Natural killer cell (primary cell): ENCODE results near the gene ZPBP. TPM values are rescaled to one million over a fixed set of nuclear protein-coding genes. Genes with fewer than 3 reads are reported as not detected.

Experiments used
- ATAC-seq, 3 donors: fragments of 150-1000 bp in 2 of 3; fragments of 200-7000 bp in 1 of 3; cut with Tn5 transposase; 1 replicate in 1 of 3; 2 replicates in 2 of 3; pipeline ENCODE4 v1.10.0; 2021; ENCODE audit warnings: mild to moderate bottlenecking in 2 of 3, moderate library complexity in 2 of 3
- DNase-seq, 2 donors: peaks; one replicate each; pipeline versions ENCODE4 v3.0.0 to v3.0.0-alpha.2; 2013 to 2021; ENCODE audit warnings: mixed read lengths in 1 of 2
- H3K27ac ChIP-seq: one replicate; pipeline ENCODE4 v1.5.1; 2013; ENCODE audit warnings: mild to moderate bottlenecking, low read length
- H3K27me3 ChIP-seq: one replicate; pipeline ENCODE4 v1.6.1; 2013; ENCODE audit warnings: low read length; ENCODE audit not compliant: control insufficient read depth, insufficient read depth
- H3K36me3 ChIP-seq: one replicate; pipeline ENCODE4 v1.6.1; 2013; ENCODE audit warnings: low read length; ENCODE audit not compliant: control insufficient read depth, insufficient read depth
- H3K4me1 ChIP-seq: one replicate; pipeline ENCODE4 v1.6.1; 2013; ENCODE audit warnings: low read length; ENCODE audit not compliant: control insufficient read depth, insufficient read depth
- H3K4me3 ChIP-seq: one replicate; pipeline ENCODE4 v1.5.1; 2013; ENCODE audit warnings: low read length
- H3K9me3 ChIP-seq: one replicate; pipeline ENCODE4 v1.6.1; 2013; ENCODE audit warnings: low read length; ENCODE audit not compliant: control insufficient read depth, insufficient read depth
- H3K27ac Mint-ChIP-seq, 2 donors: one replicate each; pipeline ENCODE4 v1.8.0; 2022; ENCODE audit warnings: mild to moderate bottlenecking in 2 of 2, mixed read lengths in 2 of 2, moderate library complexity in 1 of 2
- H3K27me3 Mint-ChIP-seq, 2 donors: one replicate each; pipeline ENCODE4 v1.8.0; 2022; ENCODE audit warnings: low read depth in 2 of 2, mixed read lengths in 2 of 2
- H3K36me3 Mint-ChIP-seq: one replicate; pipeline ENCODE4 v1.8.0; 2022; ENCODE audit warnings: mixed read lengths
- H3K4me1 Mint-ChIP-seq, 2 donors: one replicate each; pipeline ENCODE4 v1.8.0; 2022; ENCODE audit warnings: mixed read lengths in 2 of 2
- H3K4me3 Mint-ChIP-seq: one replicate; pipeline ENCODE4 v1.8.0; 2022; ENCODE audit warnings: mild to moderate bottlenecking, moderate library complexity, mixed read lengths
- H3K9me3 Mint-ChIP-seq, 2 donors: one replicate each; pipeline ENCODE4 v1.8.0; 2022; ENCODE audit warnings: mixed read lengths in 2 of 2
- WGBS: methylation state at CpG from one replicate; pipeline ENCODE4 v1.1.7; 2013; ENCODE audit warnings: missing lambda C conversion rate; ENCODE audit not compliant: insufficient coverage; 5-methylcytosine and 5-hydroxymethylcytosine counted together
- intact Hi-C: fragments of 100-400 bp; cut with micrococcal nuclease; formaldehyde crosslinking; loops from one replicate; pipeline ENCODE4 v1.14.2; 2022
- total RNA-seq, 4 donors: library from RNA; stranded (reverse); fragments of 120-200 nt in 1 of 4; gene quantifications; one replicate each; pipeline versions ENCODE4 v1.2.3 to v1.2.4, GENCODE V29; 2013 to 2022
- TF ChIP-seq, protein P1 (sequence below): fragments of 200-600 bp; IDR thresholded peaks from one replicate; pipeline ENCODE4 v1.8.0; 2022; ENCODE audit warnings: antibody characterized with exemption

Gene ZPBP
- total RNA-seq, result not detected
- 0.18 TPM for total RNA-seq (2013)

GRCh38 chr7:50092579-50093491 is at the start of gene ZPBP:
Gene ZPBP, minus strand, starts transcription at chr7:50093246. Its CDS starts 52 bp downstream, at chr7:50093194.
- H3K27me3 ChIP-seq, result no peaks in the 10 kb centered on the region
- H3K4me1 Mint-ChIP-seq, result peaks cover 6 to 7% of the 10 kb centered on the region in 2 donors
- peak within 1 kb of the TSS; percentile 70 to 94 for H3K27ac Mint-ChIP-seq
- DNase-seq, result peak; percentile 43 to 84
- ATAC-seq, result peak; percentile 75 to 88 (median 82)
- no peaks in the 10 kb centered on the region for H3K9me3 Mint-ChIP-seq
- H3K4me3 Mint-ChIP-seq, result peak within 1 kb of the TSS; percentile 94
- peak within 1 kb of the TSS; percentile 39 for H3K27ac ChIP-seq
- TF ChIP-seq, protein P1, sequence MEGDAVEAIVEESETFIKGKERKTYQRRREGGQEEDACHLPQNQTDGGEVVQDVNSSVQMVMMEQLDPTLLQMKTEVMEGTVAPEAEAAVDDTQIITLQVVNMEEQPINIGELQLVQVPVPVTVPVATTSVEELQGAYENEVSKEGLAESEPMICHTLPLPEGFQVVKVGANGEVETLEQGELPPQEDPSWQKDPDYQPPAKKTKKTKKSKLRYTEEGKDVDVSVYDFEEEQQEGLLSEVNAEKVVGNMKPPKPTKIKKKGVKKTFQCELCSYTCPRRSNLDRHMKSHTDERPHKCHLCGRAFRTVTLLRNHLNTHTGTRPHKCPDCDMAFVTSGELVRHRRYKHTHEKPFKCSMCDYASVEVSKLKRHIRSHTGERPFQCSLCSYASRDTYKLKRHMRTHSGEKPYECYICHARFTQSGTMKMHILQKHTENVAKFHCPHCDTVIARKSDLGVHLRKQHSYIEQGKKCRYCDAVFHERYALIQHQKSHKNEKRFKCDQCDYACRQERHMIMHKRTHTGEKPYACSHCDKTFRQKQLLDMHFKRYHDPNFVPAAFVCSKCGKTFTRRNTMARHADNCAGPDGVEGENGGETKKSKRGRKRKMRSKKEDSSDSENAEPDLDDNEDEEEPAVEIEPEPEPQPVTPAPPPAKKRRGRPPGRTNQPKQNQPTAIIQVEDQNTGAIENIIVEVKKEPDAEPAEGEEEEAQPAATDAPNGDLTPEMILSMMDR, result peak; percentile 96
- H3K36me3 ChIP-seq, result no peaks in the 10 kb centered on the region
- H3K4me3 ChIP-seq, result peak within 1 kb of the TSS; percentile 46
- 15% methylated on average over 53 of the region's 53 CpGs for WGBS
- H3K9me3 ChIP-seq, result no peaks in the 10 kb centered on the region
- H3K36me3 Mint-ChIP-seq, result no peaks in the 10 kb centered on the region
- intact Hi-C loops, result loop anchor here (1.0 to 2.0 kb wide), 7 partner anchors 49 to 1068 kb away; no protein-coding TSS in a partner anchor
- peaks cover 10 to 18% of the 10 kb centered on the region in 2 donors for H3K27me3 Mint-ChIP-seq
- peaks cover 4% of the 10 kb centered on the region for H3K4me1 ChIP-seq

DNA sequence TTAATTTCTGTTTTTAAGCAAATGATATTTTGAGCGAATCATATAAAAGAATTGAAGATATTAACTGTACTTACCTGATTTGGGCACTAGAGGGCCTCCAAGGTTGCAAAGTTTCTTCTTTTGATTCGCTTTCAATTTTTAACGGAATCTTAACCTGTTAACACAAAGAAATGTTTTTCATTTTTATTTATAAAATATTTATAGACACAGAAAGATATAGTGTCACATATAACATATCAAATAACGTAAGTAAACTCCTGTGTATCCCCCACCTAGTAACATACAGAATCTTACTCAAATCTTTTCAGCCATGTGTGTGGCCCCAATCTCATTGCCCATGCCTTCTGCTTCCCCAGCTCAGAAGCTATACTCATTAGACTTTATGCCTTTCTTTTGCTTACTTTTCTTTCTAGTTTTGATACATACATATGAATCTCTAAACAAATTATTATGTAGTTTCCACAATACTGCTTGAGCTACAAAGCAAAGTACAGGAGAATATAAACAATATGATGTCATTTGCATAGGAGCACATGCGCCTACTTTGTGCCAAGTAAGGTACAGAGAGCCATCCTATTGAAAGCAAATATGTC is 49.5 kb upstream of the ZPBP start:
- intact Hi-C loops, result loop anchor here (1.0 to 2.0 kb wide), 4 partner anchors 50 to 1018 kb away; no protein-coding TSS in a partner anchor
- Histone ChIP-seq H3K27ac (no peak overlapping the region), H3K9me3 (no peaks in the 10 kb centered on the region), H3K36me3 (no peaks in the 10 kb centered on the region), H3K4me3 (no peak overlapping the region), H3K27me3 (no peaks in the 10 kb centered on the region), H3K4me1 (peaks cover 3% of the 10 kb centered on the region)
- Mint-ChIP-seq H3K27ac (no peak overlapping the region), H3K9me3 (no peaks in the 10 kb centered on the region), H3K27me3 (peaks cover 8 to 14% of the 10 kb centered on the region in 2 donors), H3K36me3 (no peaks in the 10 kb centered on the region), H3K4me1 (peaks cover 4% of the 10 kb centered on the region in 2 donors), H3K4me3 (no peak overlapping the region)
- peak in 1 of 2 donors; percentile 84 for DNase-seq
- 23% methylated on average over 4 of the region's 5 CpGs for WGBS
- TF ChIP-seq, protein P1, result peak; percentile 87
- peak; percentile 67 to 73 (median 70) for ATAC-seq

DNA sequence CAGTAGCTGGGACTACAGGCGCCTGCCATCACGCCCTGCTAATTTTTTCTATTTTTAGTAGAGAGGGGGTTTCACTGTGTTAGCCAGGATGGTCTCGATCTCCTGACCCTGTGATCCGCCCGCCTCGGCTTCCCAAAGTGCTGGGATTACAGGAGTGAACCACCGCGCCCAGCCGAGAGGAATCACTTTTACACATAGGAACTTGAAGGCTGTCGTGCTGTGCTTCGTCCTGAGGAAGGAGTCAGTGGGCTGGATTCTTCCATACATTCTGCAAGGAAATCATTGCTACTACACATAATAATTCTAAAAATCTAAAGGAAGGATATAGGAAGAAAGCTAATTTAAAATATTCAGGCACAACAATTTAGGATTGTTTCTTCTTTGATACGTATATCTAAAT is 48.8 kb upstream of the ZPBP start:
- H3K27ac Mint-ChIP-seq, result no peak overlapping the region
- H3K4me3 Mint-ChIP-seq, result no peak overlapping the region
- H3K4me3 ChIP-seq, result no peak overlapping the region
- H3K27me3 ChIP-seq, result no peaks in the 10 kb centered on the region
- WGBS, result 86% methylated on average over 9 of the region's 12 CpGs
- H3K4me1 Mint-ChIP-seq, result peaks cover 4% of the 10 kb centered on the region in 2 donors
- no peak overlapping the region for H3K27ac ChIP-seq
- ATAC-seq (no peak), DNase-seq (no peak)
- no peaks in the 10 kb centered on the region for H3K9me3 ChIP-seq
- intact Hi-C loops, result loop anchor here (1.0 to 2.0 kb wide), 4 partner anchors 50 to 1019 kb away; no protein-coding TSS in a partner anchor
- H3K36me3 ChIP-seq, result no peaks in the 10 kb centered on the region
- H3K36me3 Mint-ChIP-seq, result no peaks in the 10 kb centered on the region
- H3K9me3 Mint-ChIP-seq, result no peaks in the 10 kb centered on the region
- H3K27me3 Mint-ChIP-seq, result peaks cover 8 to 15% of the 10 kb centered on the region in 2 donors
- TF ChIP-seq, protein P1, result no peak
- no peaks in the 10 kb centered on the region for H3K4me1 ChIP-seq
